H9 (cell line): Measurements from ENCODE around the gene BRD1. TPM values are rescaled to one million over a fixed set of nuclear protein-coding genes. Genes with fewer than 3 reads are reported as not detected.

ENCODE experiments used
- DNase-seq: peaks from one replicate; pipeline ENCODE4 v3.0.0-alpha.2; 2017
- H2AFZ ChIP-seq: one replicate; pipeline ENCODE4 v1.6.1; 2013; ENCODE audit warnings: mild to moderate bottlenecking, low read length, control low read depth, moderate library complexity
- H2AK5ac ChIP-seq: 2 replicates; pipeline ENCODE4 v1.6.1; 2013; ENCODE audit warnings: low read length, control low read depth, mixed read lengths; ENCODE audit not compliant: insufficient read length
- H2BK120ac ChIP-seq: one replicate; pipeline ENCODE4 v1.6.1; 2013; ENCODE audit warnings: low read depth, mild to moderate bottlenecking, low read length, control low read depth, inconsistent platforms; ENCODE audit not compliant: poor library complexity, severe bottlenecking
- H2BK12ac ChIP-seq: 2 replicates; pipeline ENCODE4 v1.6.1; 2013; ENCODE audit warnings: low read length, control low read depth, mixed read lengths, low read depth; ENCODE audit not compliant: insufficient read length
- H2BK15ac ChIP-seq: 2 replicates; pipeline ENCODE4 v1.6.1; 2013; ENCODE audit warnings: low read depth, low read length, control low read depth
- H2BK20ac ChIP-seq: one replicate; pipeline ENCODE4 v1.6.1; 2013; ENCODE audit warnings: low read depth, mild to moderate bottlenecking, low read length, control low read depth, inconsistent platforms; ENCODE audit not compliant: poor library complexity, severe bottlenecking
- H2BK5ac ChIP-seq: 2 replicates; pipeline ENCODE4 v1.6.1; 2013; ENCODE audit warnings: low read length, control low read depth, mixed read lengths; ENCODE audit not compliant: insufficient read length
- H3K14ac ChIP-seq: 2 replicates; pipeline ENCODE4 v1.6.1; 2013; ENCODE audit warnings: low read length, control low read depth; ENCODE audit not compliant: insufficient read depth
- H3K18ac ChIP-seq: 2 replicates; pipeline ENCODE4 v1.6.1; 2013; ENCODE audit warnings: low read depth, mild to moderate bottlenecking, mixed read lengths, low read length, control low read depth; ENCODE audit not compliant: insufficient read length
- H3K23ac ChIP-seq: 2 replicates; pipeline ENCODE4 v1.6.1; 2013; ENCODE audit warnings: low read length, control low read depth, mixed read lengths, low read depth; ENCODE audit not compliant: insufficient read length
- H3K23me2 ChIP-seq: 2 replicates; pipeline ENCODE4 v1.6.1; 2013; ENCODE audit warnings: low read depth, mild to moderate bottlenecking, mixed read lengths, low read length, control low read depth; ENCODE audit not compliant: insufficient read length, poor library complexity, severe bottlenecking
- H3K27ac ChIP-seq: 2 replicates; pipeline ENCODE4 v1.5.1; 2013; ENCODE audit warnings: low read length, control low read depth, mixed read lengths, low read depth; ENCODE audit not compliant: insufficient read length
- H3K27me3 ChIP-seq: 2 replicates; pipeline ENCODE4 v1.6.1; 2013; ENCODE audit warnings: low read length, control low read depth, inconsistent platforms; ENCODE audit not compliant: insufficient read depth
- H3K4ac ChIP-seq: 2 replicates; pipeline ENCODE4 v1.6.1; 2013; ENCODE audit warnings: low read depth, mild to moderate bottlenecking, control low read depth, inconsistent platforms, low read length, moderate library complexity
- H3K4me1 ChIP-seq: 2 replicates; pipeline ENCODE4 v1.6.1; 2013; ENCODE audit warnings: low read length, control low read depth, inconsistent platforms; ENCODE audit not compliant: insufficient read depth
- H3K4me2 ChIP-seq: 2 replicates; pipeline ENCODE4 v1.6.1; 2013; ENCODE audit warnings: low read length, control low read depth, mixed read lengths; ENCODE audit not compliant: insufficient read length, insufficient read depth
- H3K56ac ChIP-seq: 2 replicates; pipeline ENCODE4 v1.6.1; 2013; ENCODE audit warnings: low read depth, mild to moderate bottlenecking, mixed read lengths, low read length, control low read depth; ENCODE audit not compliant: insufficient read length
- H3K79me1 ChIP-seq: 2 replicates; pipeline ENCODE4 v1.6.1; 2013; ENCODE audit warnings: low read depth, mild to moderate bottlenecking, moderate library complexity, low read length, control low read depth, inconsistent platforms; ENCODE audit not compliant: insufficient read depth, poor library complexity, severe bottlenecking
- H3K79me2 ChIP-seq: 2 replicates; pipeline ENCODE4 v1.6.1; 2013; ENCODE audit warnings: low read length, control low read depth, inconsistent platforms; ENCODE audit not compliant: insufficient read depth
- H3K9ac ChIP-seq: 2 replicates; pipeline ENCODE4 v1.6.1; 2013; ENCODE audit warnings: low read length, control low read depth, mixed read lengths; ENCODE audit not compliant: insufficient read length; ENCODE audit errors: extremely low read depth
- H3K9me3 ChIP-seq: one replicate; pipeline ENCODE4 v1.6.1; 2013; ENCODE audit warnings: low read depth, low read length, inconsistent platforms; ENCODE audit not compliant: control insufficient read depth
- H3T11ph ChIP-seq: one replicate; pipeline ENCODE4 v1.6.1; 2013; ENCODE audit warnings: mild to moderate bottlenecking, low read length, control low read depth, inconsistent platforms
- H4K20me1 ChIP-seq: one replicate; pipeline ENCODE4 v1.6.1; 2013; ENCODE audit not compliant: control insufficient read depth, insufficient read length, insufficient read depth
- H4K5ac ChIP-seq: 2 replicates; pipeline ENCODE4 v1.6.1; 2013; ENCODE audit warnings: low read depth, mild to moderate bottlenecking, mixed read lengths, low read length, control low read depth; ENCODE audit not compliant: insufficient read length
- H4K8ac ChIP-seq: replicated peaks from 2 replicates; pipeline ENCODE4 v1.6.1; 2013; ENCODE audit warnings: low read length, control low read depth, mixed read lengths, low read depth; ENCODE audit not compliant: insufficient read length
- H4K91ac ChIP-seq: 2 replicates; pipeline ENCODE4 v1.6.1; 2013; ENCODE audit warnings: low read depth, mild to moderate bottlenecking, moderate library complexity, mixed read lengths, low read length, control low read depth; ENCODE audit not compliant: insufficient read length
- H3K27ac Mint-ChIP-seq, 3 experiments: 2 replicates in 2 of 3; 3 replicates in 1 of 3; pipeline ENCODE4 v1.8.0; 2020 to 2021; ENCODE audit warnings: mixed read lengths in 3 of 3, mild to moderate bottlenecking in 1 of 3, moderate library complexity in 1 of 3
- H3K27me3 Mint-ChIP-seq: 2 replicates; pipeline ENCODE4 v1.8.0; 2021; ENCODE audit warnings: low read depth, mild to moderate bottlenecking, moderate library complexity, mixed read lengths
- H3K36me3 Mint-ChIP-seq, 3 experiments: 2 replicates in 2 of 3; 3 replicates in 1 of 3; pipeline ENCODE4 v1.8.0; 2020 to 2021; ENCODE audit warnings: low read depth in 3 of 3, mixed read lengths in 3 of 3; ENCODE audit not compliant: insufficient read depth in 1 of 3
- H3K4me1 Mint-ChIP-seq, 2 experiments: 2 replicates each; pipeline ENCODE4 v1.8.0; 2020; ENCODE audit warnings: mixed read lengths in 2 of 2
- H3K4me3 Mint-ChIP-seq, 2 experiments: 2 replicates in 1 of 2; 3 replicates in 1 of 2; pipeline ENCODE4 v1.8.0; 2020 to 2021; ENCODE audit warnings: mild to moderate bottlenecking in 2 of 2, mixed read lengths in 2 of 2, moderate library complexity in 1 of 2
- H3K9me3 Mint-ChIP-seq, 2 experiments: 2 replicates in 1 of 2; 3 replicates in 1 of 2; pipeline ENCODE4 v1.8.0; 2020; ENCODE audit warnings: mild to moderate bottlenecking in 2 of 2, mixed read lengths in 2 of 2, moderate library complexity in 1 of 2
- WGBS: extraction: QIAGEN DNeasy Blood & Tissue Kit; methylation state at CpG from one replicate; pipeline ENCODE4 v1.1.7; 2013; ENCODE audit warnings: missing lambda C conversion rate, low lambda C conversion rate, mixed read lengths; ENCODE audit not compliant: insufficient read length; ENCODE audit errors: extremely low coverage; 5-methylcytosine and 5-hydroxymethylcytosine counted together
- total RNA-seq: library from RNA; stranded (reverse); gene quantifications from 2 replicates; pipeline ENCODE4 v1.2.1, GENCODE V29; 2021
- TF ChIP-seq, protein P1 (sequence below): fragments of 200-600 bp; sonication (generic); conservative IDR thresholded peaks from 3 replicates; pipeline ENCODE4 v1.8.0; 2021; ENCODE audit warnings: antibody characterized with exemption, mild to moderate bottlenecking

Gene BRD1
- total RNA-seq, 1 experiment from 2014 or later = 51.3 TPM

DNA sequence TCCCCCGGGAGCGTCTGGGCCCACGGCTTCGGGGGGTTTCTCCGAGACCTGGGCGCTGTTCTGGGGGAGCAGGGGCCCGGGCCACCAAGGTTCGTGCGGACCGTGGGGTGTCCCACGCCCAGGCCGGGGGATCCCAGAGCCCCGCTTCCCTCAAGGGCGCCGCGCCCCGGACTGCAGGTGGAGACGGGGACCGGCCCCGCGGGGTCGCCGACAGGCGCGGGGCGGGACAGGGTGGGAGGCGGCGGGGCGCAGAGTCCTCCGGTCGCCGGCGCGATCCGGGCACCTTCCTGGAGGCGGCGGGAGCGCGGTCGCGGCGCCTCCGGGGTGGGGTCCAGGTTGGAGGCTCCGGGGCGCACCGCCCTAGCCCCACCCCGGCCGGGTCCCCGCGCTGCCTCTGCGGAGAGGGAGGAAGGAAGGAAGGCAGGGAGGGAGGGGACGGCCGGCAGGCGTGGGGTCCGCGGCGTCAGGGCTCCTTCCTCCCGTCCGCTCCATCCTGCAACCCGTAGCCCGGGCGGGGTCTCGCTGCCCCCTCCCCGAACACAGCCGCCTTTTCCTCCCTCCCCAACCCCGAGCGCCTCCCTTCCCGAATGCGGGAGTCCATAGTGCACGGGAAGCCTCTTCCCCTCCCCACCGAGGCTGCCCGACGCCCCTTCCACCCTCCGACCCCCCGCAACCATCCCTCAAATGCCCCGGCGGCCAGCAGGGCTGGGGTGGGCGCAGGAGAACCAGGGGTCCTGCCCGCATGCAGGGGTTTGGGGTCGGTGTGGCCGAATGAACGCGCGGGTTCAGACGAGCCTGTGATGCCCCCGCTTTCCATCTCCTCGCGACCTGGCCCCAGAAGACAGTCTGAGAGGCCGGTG, 21.7 kb upstream of the BRD1 start:
- H2AK5ac ChIP-seq = no peak overlapping the region
- no peak overlapping the region for H2AFZ ChIP-seq
- H3K56ac ChIP-seq = no peak overlapping the region
- no peak overlapping the region for H2BK120ac ChIP-seq
- no peaks in the 10 kb centered on the region for H4K20me1 ChIP-seq
- no peak overlapping the region for H3K23ac ChIP-seq
- no CpG with 5 or more reads among the region's 89 CpGs for WGBS
- Mint-ChIP-seq H3K4me3 (peak overlapping the region; percentile 53 to 81), H3K36me3 (no peaks in the 10 kb centered on the region; a peak in 3 of 7 replicates), H3K4me1 (peaks cover 0 to 16% of the 10 kb centered on the region in 2 experiments; a peak in 2 of 4 replicates), H3K27me3 (peaks cover 83% of the 10 kb centered on the region), H3K27ac (no peak overlapping the region), H3K9me3 (peaks cover 0 to 2% of the 10 kb centered on the region in 2 experiments; a peak in 1 of 5 replicates)
- H3K9me3 ChIP-seq = no peaks in the 10 kb centered on the region
- no peak for DNase-seq
- H2BK15ac ChIP-seq = no peak overlapping the region
- H3K4me1 ChIP-seq = no peaks in the 10 kb centered on the region
- no peak overlapping the region for H2BK12ac ChIP-seq
- no peak overlapping the region for H3K14ac ChIP-seq
- H3T11ph ChIP-seq = no peak overlapping the region
- H2BK5ac ChIP-seq = no peak overlapping the region
- H4K91ac ChIP-seq = no peak overlapping the region
- H2BK20ac ChIP-seq = no peak overlapping the region
- H3K4ac ChIP-seq = no peak overlapping the region
- H3K27me3 ChIP-seq = peaks cover 50% of the 10 kb centered on the region
- TF ChIP-seq, protein P1, sequence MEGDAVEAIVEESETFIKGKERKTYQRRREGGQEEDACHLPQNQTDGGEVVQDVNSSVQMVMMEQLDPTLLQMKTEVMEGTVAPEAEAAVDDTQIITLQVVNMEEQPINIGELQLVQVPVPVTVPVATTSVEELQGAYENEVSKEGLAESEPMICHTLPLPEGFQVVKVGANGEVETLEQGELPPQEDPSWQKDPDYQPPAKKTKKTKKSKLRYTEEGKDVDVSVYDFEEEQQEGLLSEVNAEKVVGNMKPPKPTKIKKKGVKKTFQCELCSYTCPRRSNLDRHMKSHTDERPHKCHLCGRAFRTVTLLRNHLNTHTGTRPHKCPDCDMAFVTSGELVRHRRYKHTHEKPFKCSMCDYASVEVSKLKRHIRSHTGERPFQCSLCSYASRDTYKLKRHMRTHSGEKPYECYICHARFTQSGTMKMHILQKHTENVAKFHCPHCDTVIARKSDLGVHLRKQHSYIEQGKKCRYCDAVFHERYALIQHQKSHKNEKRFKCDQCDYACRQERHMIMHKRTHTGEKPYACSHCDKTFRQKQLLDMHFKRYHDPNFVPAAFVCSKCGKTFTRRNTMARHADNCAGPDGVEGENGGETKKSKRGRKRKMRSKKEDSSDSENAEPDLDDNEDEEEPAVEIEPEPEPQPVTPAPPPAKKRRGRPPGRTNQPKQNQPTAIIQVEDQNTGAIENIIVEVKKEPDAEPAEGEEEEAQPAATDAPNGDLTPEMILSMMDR = no peak
- peak overlapping the region; percentile 41 for H3K4me2 ChIP-seq
- H3K9ac ChIP-seq = no peak overlapping the region
- peaks cover 14% of the 10 kb centered on the region for H3K23me2 ChIP-seq
- H3K27ac ChIP-seq = no peak overlapping the region
- H4K5ac ChIP-seq = no peak overlapping the region
- H3K79me2 ChIP-seq = peaks cover under 1% of the 10 kb centered on the region; the same call in 1 of the 2 replicates
- no peak overlapping the region for H3K18ac ChIP-seq
- no peak overlapping the region for H4K8ac ChIP-seq
- H3K79me1 ChIP-seq = no peaks in the 10 kb centered on the region
